K562 (cell line): ENCODE measurements around the gene CHD3. TPM values are rescaled to one million over a fixed set of nuclear protein-coding genes. Genes with fewer than 3 reads are reported as not detected.
A peak's percentile ranks its signal among the peaks of the same experiment; 100 is the strongest.

ENCODE experiments used
- MAFG ChIP-seq: fragments of 450-650 bp; conservative IDR thresholded peaks from 2 replicates; pipeline ENCODE4 v1.6.1; 2016; ENCODE audit warnings: missing genetic modification characterization, missing compliant biosample characterization
- PCBP2 ChIP-seq: fragments of 200-400 bp; formaldehyde crosslinking; IDR thresholded peaks from 2 replicates; pipeline ENCODE4 v1.6.1; 2018; ENCODE audit warnings: low read length, low read depth, mild to moderate bottlenecking, moderate library complexity; ENCODE audit not compliant: poor library complexity, severe bottlenecking
- PHB2 ChIP-seq: fragments of 450-650 bp; IDR thresholded peaks from 2 replicates; pipeline ENCODE4 v1.6.1; 2017; ENCODE audit warnings: low read depth
- RFX1 ChIP-seq: fragments of 450-650 bp; IDR thresholded peaks from 2 replicates; pipeline ENCODE4 v1.6.1; 2016; ENCODE audit warnings: mild to moderate bottlenecking, moderate library complexity
- ZBTB7A ChIP-seq: IDR thresholded peaks from 2 replicates; pipeline ENCODE4 v1.6.1; 2011; ENCODE audit warnings: low read depth, mild to moderate bottlenecking, low read length, moderate library complexity, borderline replicate concordance; ENCODE audit not compliant: control insufficient read depth
- ZKSCAN1 ChIP-seq: fragments of 150-350 bp; IDR thresholded peaks from 2 replicates; pipeline ENCODE4 v1.6.1; 2016; ENCODE audit warnings: low read depth, low read length
- ZNF592 ChIP-seq: fragments of 450-650 bp; IDR thresholded peaks from 2 replicates; pipeline ENCODE4 v1.6.1; 2017; ENCODE audit warnings: antibody characterized with exemption, mild to moderate bottlenecking
- ZNF655 ChIP-seq: fragments of 250-450 bp; sonication (Bioruptor Pico); IDR thresholded peaks from 2 replicates; pipeline ENCODE4 v1.5.0; 2021
- ZNF707 ChIP-seq: fragments of 250-450 bp; sonication (Bioruptor Pico); conservative IDR thresholded peaks from 2 replicates; pipeline ENCODE4 v1.8.0; 2022; ENCODE audit warnings: inconsistent platforms, mild to moderate bottlenecking, moderate library complexity
- ZZZ3 ChIP-seq: fragments of 450-650 bp; IDR thresholded peaks from 2 replicates; pipeline ENCODE4 v1.6.1; 2016; ENCODE audit warnings: antibody characterized with exemption, mild to moderate bottlenecking, moderate library complexity
- polyA plus RNA-seq, 8 experiments: library from polyadenylated mRNA; depleted of rRNA in 4 of 8; stranded (reverse) in 5 of 8; unstranded in 3 of 8; fragments of >200 nt; fragmentation: Nextera tagmentation in 2 of 8; fragmentation: Illumina TruSeq in 1 of 8; extraction: Ambion mirVana in 2 of 8; extraction: Trizol in 1 of 8; gene quantifications; 2 replicates each; pipeline versions ENCODE4 v1.2.1 to v1.2.3, GENCODE V29; 2011 to 2014; ENCODE audit warnings: inconsistent platforms in 1 of 8, missing spikeins in 1 of 8
- total RNA-seq, 7 experiments: library from RNA; depleted of rRNA in 6 of 7; stranded (reverse); fragments of >200 nt in 6 of 7; fragmentation: Illumina TruSeq in 2 of 7; extraction: Trizol in 2 of 7; gene quantifications; 2 replicates each; pipeline versions ENCODE4 v1.2.1 to v1.2.3, GENCODE V29; 2011 to 2021; ENCODE audit warnings: low replicate concordance in 1 of 7
- TF ChIP-seq, protein P1 (sequence below): fragments of 450-650 bp; IDR thresholded peaks from 2 replicates; pipeline ENCODE4 v1.6.1; 2018; ENCODE audit not compliant: partially characterized antibody
- TF ChIP-seq, protein P2 (sequence below): fragments of 450-650 bp; IDR thresholded peaks from 2 replicates; pipeline ENCODE4 v1.6.1; 2016; ENCODE audit warnings: borderline replicate concordance
- TF ChIP-seq, protein P3 (sequence below), 2 experiments: IDR thresholded peaks; 2 replicates each; pipeline ENCODE4 v1.6.1; 2011; ENCODE audit warnings: borderline replicate concordance in 1 of 2, control low read depth in 1 of 2, low read depth in 1 of 2, low read length in 1 of 2, mild to moderate bottlenecking in 1 of 2, mixed read lengths in 1 of 2, moderate library complexity in 1 of 2; ENCODE audit not compliant: insufficient read depth in 1 of 2, insufficient read length in 1 of 2, poor library complexity in 1 of 2, severe bottlenecking in 1 of 2; ENCODE audit errors: extremely low read depth in 1 of 2

The CHD3 gene
- total and polyA plus RNA-seq, 9 of the 15 experiments (the other 6 are each of a cell fraction or from before 2014, with no cell fraction given): 0.39 to 38.2 (median 21.2) TPM

- TF ChIP-seq, protein P1, sequence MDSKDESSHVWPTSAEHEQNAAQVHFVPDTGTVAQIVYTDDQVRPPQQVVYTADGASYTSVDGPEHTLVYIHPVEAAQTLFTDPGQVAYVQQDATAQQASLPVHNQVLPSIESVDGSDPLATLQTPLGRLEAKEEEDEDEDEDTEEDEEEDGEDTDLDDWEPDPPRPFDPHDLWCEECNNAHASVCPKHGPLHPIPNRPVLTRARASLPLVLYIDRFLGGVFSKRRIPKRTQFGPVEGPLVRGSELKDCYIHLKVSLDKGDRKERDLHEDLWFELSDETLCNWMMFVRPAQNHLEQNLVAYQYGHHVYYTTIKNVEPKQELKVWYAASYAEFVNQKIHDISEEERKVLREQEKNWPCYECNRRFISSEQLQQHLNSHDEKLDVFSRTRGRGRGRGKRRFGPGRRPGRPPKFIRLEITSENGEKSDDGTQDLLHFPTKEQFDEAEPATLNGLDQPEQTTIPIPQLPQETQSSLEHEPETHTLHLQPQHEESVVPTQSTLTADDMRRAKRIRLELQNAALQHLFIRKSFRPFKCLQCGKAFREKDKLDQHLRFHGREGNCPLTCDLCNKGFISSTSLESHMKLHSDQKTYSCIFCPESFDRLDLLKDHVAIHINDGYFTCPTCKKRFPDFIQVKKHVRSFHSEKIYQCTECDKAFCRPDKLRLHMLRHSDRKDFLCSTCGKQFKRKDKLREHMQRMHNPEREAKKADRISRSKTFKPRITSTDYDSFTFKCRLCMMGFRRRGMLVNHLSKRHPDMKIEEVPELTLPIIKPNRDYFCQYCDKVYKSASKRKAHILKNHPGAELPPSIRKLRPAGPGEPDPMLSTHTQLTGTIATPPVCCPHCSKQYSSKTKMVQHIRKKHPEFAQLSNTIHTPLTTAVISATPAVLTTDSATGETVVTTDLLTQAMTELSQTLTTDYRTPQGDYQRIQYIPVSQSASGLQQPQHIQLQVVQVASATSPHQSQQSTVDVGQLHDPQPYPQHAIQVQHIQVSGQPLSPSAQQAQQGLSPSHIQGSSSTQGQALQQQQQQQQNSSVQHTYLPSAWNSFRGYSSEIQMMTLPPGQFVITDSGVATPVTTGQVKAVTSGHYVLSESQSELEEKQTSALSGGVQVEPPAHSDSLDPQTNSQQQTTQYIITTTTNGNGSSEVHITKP: peak; percentile 93
- TF ChIP-seq ZKSCAN1: no peak
- TF ChIP-seq RFX1: peak; percentile 86
- TF ChIP-seq MAFG: no peak
- TF ChIP-seq, protein P2, sequence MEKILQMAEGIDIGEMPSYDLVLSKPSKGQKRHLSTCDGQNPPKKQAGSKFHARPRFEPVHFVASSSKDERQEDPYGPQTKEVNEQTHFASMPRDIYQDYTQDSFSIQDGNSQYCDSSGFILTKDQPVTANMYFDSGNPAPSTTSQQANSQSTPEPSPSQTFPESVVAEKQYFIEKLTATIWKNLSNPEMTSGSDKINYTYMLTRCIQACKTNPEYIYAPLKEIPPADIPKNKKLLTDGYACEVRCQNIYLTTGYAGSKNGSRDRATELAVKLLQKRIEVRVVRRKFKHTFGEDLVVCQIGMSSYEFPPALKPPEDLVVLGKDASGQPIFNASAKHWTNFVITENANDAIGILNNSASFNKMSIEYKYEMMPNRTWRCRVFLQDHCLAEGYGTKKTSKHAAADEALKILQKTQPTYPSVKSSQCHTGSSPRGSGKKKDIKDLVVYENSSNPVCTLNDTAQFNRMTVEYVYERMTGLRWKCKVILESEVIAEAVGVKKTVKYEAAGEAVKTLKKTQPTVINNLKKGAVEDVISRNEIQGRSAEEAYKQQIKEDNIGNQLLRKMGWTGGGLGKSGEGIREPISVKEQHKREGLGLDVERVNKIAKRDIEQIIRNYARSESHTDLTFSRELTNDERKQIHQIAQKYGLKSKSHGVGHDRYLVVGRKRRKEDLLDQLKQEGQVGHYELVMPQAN: no peak
- TF ChIP-seq ZNF655 (CRISPR knock-in tag): no peak
- TF ChIP-seq ZNF592: 0 out of 2 replicates have a peak, but pooled peaks have one; percentile 27
- TF ChIP-seq, protein P3, sequence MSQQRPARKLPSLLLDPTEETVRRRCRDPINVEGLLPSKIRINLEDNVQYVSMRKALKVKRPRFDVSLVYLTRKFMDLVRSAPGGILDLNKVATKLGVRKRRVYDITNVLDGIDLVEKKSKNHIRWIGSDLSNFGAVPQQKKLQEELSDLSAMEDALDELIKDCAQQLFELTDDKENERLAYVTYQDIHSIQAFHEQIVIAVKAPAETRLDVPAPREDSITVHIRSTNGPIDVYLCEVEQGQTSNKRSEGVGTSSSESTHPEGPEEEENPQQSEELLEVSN (IDR thresholded peaks at IDR 0.05; ENCODE audit: borderline replicate concordance in 1 of 2, extremely low read depth in 1 of 2, insufficient read depth in 1 of 2, insufficient read length in 1 of 2, low read depth in 1 of 2, low read length in 1 of 2, poor library complexity in 1 of 2, severe bottlenecking in 1 of 2): peak in 1 of 2 experiments; percentile 86
- TF ChIP-seq ZZZ3: no peak
- TF ChIP-seq PHB2: no peak
- no peak for TF ChIP-seq ZNF707
- no peak for TF ChIP-seq PCBP2
- peak; percentile 61; the same call in 1 of the 2 replicates for TF ChIP-seq ZBTB7A
Measured at GRCh38 chr17:7932949-7933348, 44.4 kb downstream of the CHD3 start (continued).
